HG03066 (cell line): ENCODE measurements around the gene VANGL1.

ENCODE experiments used
- ATAC-seq: cut with Tn5 transposase; IDR thresholded peaks from one replicate; pipeline ENCODE4 v1.9.1; 2021; ENCODE audit warnings: low read depth; ENCODE audit not compliant: unreplicated experiment

VANGL1 gene

DNA sequence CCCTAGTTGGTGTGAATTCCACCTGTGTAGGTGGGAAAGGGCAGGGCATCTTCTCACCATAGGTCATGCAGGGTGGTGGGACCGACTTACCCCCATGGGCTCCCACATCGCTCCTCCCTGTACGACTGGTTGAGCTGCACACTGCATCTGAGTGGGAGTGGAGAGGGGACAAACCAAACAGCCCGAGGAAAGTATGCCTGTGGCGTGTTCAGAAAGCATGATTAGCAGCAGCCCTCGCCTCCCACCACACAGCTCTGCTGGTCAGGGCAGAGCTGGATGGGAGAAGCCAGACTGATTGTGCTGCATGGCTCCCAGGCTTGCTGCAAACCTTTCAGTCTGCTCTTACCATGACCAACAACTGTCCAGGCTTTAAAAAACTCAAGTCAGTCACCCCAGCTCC, 24.4 kb downstream of the VANGL1 start:
- no peak for ATAC-seq

DNA sequence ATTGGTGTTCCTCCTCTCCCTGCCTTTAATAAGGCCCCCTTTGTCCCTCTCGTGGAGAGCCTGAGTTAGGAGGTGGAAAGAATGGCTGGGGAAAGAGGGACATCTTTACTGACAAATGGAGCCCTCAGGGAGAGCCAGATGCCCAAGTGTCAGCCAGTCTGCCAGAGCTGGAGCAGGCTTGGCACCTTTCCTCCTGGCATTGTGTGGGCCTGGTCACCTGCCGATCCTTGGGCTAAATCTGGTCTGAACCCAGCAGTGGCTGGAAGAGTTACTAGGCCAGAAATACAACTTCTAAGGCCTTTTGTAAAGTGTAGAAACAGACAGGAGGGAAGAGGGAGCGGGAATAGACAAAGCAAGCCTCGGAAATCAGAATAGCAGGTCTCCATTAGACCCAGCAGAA, 24.9 kb downstream of the VANGL1 start:
- ATAC-seq, result no peak

DNA sequence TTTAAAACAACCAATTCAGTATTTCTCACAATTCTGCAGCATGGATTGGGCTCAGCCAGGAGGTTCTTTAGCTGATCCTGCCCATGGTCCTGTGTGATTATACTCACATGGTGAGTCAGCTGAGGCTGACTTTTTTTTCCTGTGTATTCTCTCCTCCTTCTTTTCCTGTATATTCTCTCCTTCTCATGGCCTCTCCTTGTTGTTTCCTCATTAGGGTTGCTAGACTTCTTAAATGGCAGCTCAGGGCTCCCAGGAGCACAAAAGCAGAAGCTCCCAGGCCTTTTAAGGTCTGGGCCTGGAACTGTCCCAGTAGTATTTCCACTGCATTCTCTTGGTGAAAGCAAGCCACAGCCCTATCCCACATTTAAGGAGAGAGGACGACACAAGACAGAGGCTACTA, 26.8 kb downstream of the VANGL1 start:
- no peak for ATAC-seq

DNA sequence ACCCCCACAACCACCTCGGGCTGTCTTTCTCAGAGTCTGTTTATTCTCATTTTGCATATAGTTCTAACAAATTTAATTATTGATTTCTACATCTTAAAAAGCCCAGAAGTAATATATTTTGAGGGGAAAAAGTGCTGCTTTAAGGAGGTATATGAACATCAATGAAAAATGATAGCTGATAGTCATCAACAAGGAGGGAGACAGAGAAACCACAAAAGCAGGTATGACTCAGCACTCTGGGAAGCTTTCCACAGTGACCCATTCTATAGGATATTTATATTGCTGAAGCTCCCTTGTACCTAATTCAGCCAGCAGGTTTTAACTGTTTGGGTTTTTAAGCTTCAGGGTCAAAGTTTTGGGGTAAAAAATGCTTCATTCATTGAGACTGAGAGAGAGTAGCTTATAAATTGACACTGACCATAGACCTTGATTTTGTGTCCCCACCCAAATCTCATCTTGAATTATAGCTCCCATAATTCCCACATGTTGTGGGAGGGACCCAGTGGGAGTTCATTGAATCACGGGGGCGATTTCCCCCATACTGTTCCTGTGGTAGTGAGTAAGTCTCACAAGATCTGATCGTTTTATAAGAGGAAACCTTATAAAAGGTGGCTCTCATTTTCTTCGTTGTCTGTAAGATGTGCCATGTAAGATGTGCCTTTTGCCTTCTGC, 27.4 kb downstream of the VANGL1 start:
- ATAC-seq, result no peak

DNA sequence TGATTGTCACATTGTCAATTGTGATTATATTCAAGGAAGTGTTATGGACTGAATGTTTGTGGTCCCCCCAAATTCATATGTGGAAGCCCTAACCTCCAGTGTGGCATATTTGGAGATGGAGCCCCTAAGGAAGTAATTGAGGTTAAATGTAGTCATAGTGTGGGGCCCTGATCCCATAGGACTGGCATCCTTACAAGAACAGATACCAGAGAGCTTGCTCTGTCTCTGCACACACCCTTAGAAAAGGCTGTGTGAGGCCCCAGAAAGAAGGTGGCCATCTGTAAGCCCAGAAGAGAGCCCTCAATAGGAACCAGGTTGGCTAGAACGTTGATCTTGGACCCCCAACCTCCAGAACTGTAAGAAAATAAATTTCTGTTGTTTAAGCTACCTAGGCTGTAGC, 28.1 kb downstream of the VANGL1 start:
- ATAC-seq, result no peak

DNA sequence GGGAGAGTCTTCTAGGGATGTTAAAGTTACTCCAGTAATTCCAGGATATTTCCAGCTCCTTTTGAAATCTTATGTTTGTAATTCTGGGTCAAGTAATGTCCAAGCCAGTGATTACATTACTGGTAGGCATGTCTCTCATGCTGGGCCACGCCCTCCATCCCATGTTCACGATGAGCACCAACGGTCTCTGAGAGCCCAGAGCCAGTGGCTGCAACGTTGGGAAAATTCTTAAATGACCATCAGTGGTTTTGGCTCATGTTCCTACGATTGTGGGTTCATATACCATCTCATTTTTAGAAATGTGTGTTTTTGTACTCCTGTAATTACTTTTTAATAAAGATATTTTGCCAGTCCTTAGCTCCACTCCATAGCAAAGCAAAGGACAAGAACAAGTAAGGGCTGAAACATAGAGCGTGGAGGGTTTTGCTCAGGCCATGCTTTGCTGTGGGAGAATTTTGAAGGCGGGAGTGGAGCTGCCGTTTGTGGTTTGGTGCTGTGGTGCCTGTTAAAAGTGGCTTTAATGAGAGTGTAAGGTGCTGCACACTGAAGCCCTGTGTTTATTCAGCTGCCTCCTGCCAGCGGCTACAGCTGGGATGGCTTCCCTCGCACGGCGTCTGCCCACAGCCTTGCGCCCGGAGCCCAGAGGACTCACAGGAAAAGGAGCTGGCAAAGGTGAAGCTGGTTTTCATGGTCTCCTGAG, 28.9 kb downstream of the VANGL1 start:
- ATAC-seq, result no peak

DNA sequence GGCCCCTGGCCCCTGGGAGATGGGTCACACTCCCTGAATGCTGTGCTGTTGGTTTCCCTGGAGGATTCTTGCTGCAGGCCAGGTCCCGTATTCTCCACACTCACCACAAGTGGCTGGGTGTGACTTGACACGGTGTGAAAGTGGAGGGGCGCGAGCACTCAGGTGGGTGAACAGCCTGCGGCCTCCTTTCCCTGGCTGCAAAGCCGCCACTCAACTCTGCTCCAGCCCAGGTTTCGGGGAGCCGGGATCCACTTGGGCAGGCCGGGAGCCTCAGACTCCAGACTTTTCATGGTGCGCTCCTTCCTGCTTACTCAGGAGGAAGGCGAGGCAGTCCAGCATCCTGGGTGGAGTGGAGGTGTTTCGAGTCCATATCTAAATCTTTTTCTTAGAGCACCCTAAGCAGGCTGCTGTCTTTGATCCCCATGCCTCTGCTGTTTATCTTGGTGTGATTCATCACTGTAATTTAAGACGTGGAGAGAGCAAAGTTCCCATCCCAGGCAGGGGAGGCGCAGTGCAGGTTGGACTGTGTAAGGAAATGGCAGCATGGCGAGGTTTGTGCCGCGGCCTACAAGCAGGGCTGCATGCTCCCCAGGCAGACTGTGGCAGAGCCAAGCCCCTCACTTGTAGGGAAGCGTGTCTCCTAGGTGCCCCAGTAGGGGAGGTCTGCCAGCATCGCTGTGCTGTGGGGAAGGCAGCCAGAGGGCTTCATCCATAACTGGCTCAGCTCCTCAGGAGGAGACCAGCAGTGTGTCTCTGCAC, 29.6 kb downstream of the VANGL1 start:
- no peak for ATAC-seq

DNA sequence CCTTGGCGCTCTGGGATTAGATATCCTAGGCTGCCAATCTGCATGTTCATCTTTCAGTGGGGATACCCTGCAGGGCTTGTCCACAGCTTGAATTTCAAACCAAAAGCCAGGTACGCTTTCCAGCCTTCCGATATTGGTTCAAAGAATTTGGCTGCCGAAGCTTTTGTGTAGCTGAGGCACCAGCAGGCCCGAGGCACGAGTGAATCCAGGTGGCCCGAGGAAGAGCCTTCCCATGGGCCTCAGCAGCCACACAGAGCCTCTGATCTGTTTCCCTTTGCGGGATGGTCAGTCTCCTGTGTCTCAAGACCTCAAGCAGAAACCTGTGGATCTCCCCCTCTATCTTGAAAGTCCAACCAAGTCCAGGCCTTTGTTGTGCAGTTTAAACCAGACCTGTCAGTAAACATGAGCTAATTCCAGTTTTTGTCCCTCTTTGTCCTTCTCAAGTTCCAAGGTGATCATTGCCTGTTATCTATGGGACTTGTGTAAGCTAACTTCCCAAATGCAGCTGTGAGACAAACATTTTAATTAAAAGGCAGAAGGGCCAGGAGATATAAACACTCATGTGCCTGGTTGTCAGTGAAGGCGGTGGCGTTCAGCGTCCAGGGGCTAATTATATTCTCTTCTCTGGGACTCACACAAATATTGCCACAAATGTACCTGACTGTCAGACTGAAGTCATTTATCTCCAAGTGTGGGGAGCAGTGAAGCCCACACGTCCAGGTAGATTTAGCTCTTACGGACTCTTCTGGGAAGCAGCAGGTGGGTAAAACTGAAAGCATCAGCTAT, 30.6 kb downstream of the VANGL1 start:
- no peak for ATAC-seq

DNA sequence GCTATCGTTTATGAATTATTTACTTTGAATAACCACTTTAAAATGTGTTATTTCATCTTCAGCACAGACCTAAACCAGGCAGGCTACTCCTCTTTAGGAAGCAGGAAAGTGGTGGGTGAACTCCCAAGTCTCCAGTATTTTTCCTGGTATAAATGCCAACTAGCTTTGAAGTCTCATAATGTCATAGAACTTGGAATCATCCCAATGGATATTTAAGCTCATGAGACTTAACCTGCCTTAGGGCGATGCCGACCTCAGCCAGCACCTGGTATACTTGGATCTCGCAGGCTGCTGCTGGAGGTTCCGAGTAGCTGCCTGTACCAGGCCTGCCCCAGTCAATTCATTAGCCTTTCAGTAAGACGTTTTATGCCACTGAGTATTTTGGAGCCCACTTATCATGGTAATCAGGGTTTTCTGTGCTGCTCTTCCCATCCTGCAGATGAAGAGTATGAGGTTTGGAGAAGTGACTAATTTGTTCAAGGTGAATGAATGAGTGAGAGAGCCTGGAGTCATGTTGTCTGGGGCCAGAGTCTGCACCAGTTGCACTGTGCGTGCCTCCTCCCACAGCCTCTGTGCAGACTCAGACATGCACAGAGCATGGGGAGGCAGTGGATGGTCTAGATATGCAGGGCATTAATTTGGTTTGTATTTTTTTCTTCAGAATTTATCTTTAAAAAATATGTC, 34.9 kb downstream of the VANGL1 start:
- ATAC-seq, result no peak

DNA sequence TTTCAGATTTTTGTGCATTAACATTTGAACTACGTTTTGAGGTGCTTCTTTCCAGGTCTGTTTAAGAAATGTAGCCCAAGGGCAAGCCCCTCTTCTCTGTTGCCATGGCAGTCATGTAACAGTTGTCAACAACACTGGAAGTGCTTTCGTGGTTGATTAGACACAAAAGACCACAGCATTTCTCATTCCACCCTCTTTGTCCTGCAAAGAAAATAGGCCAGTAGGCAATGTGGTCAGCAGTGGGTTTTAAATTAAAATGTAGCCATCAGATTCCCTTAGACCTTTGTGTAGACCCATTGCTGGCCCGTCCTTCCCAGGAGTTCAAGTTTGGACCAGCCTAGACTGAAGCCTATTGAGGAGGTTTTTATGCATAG, 35.4 kb downstream of the VANGL1 start:
- ATAC-seq, result no peak

DNA sequence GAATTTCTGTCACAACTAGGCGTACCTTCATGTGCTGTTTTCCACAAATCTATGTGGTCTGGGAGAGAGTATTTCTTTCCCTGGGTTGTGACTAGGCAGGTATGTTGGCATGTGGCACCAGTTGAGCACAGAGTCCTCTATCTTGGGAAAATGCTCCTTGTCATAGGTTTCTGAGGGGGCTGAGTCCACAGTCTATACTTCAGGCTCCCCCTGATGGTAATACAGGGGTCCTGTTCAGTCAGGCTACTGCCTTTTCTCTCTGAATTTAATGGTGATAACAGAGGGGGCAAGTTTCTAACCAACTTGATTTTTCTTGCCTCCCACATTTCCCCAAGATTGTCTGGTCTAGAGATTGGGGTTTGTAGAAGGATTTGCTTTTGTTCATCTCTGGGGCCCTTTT, 35.8 kb downstream of the VANGL1 start:
- ATAC-seq, result no peak

DNA sequence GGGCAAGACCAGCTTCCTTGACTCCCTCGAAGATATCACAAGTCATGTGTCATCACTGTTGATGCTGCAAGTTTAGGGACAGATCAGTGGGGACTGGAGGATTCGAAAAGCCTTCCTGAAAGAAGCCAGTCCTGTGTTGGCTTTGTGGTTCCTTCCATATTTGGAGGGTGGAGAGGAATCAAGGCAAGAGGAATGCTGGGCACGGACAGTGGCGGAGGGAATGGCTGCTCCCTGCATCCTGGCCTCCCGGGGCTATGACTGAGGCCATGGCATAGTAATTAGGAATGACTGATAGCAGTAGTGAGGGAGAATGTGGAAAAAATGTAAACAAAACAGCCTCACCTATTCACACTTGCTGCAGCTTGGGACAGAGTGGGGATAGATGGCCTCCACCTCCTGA, 36.4 kb downstream of the VANGL1 start:
- ATAC-seq, result no peak

DNA sequence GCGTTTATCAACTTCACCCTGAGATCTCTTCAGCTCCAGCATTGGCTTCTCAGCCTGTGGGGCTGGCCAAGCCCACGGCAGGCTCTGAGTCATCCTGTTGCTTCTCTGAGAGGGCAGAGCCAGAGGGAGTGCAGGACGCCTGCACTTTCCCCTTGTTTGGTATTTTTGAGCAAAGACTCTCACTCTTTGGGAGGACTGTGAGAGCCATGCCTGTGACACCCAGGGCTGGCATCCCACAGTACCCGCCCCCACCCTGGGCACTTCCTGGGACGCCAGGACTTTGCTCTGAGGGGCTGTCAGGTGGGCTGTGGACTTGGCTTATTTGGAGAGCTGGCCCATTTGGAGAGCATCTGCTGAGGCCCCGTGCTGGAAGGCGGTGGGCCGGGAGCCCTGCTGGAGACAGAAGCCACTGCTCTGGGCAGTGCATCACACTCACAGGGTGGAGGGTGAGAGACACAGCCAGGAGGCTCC, 37.4 kb downstream of the VANGL1 start:
- no peak for ATAC-seq

DNA sequence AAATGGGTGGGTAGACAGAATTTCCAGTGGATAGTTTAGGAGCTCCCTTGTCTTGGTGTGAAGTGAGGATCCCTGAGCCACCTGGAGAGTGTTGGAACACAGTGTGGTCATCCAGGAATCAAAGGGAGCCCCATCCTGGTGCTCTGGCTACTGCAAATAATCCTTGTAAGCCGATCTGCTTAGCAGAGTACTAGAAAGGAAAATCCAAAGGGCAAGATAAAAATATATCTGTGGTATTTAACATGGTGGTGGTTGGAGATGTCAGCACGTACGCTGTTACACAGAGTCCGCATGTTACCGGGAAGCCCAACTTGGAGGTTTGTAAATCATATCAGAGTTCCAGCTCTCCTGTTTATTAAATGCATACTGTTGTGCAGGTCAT, 39.0 kb downstream of the VANGL1 start:
- no peak for ATAC-seq

DNA sequence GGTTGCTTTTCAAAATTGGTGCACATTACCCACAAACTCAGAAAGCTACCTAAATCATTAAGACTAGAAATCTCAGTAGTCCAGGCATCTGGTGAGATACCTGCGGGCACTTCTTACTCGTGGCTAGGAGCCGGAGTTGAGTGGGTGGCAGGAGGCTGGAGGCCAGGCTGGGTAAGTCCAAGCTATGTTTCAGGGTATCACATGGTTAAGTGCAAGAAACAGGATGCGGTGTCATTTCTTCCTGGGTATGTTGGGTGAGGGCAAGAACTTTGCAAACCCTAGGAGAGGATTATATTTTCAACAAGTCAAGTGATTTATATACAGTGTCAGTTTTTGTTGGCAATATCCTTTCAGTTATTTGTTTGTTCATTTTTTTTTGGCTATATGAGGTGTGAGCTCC, 41.0 kb downstream of the VANGL1 start:
- no peak for ATAC-seq

DNA sequence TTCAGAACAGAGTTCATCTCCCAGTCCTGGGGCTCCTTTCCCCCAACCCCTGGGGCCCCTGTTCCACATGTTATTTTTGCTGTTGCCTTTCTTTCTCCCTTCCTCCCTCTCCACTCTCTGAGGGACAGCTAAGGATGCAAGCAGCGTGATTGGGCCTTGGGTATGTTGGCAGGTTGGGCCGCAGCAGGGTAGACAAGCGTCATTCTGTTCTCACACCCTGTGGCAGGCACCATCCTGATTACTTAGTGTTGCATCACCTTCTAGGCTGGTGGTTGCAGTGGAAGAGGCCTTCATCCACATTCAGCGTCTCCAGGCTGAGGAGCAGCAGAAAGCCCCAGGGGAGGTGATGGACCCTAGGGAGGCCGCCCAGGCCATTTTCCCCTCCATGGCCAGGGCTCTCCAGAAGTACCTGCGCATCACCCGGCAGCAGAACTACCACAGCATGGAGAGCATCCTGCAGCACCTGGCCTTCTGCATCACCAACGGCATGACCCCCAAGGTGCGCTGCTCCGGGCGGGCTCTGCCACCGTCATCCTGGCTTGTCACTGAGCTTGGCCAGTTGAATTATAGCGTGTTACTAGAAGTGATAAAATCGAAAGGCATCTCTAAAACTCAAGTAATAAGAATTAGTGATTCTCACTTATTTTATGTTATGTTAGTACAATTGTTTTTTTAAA, 43.4 kb downstream of the VANGL1 start:
- ATAC-seq, result no peak

DNA sequence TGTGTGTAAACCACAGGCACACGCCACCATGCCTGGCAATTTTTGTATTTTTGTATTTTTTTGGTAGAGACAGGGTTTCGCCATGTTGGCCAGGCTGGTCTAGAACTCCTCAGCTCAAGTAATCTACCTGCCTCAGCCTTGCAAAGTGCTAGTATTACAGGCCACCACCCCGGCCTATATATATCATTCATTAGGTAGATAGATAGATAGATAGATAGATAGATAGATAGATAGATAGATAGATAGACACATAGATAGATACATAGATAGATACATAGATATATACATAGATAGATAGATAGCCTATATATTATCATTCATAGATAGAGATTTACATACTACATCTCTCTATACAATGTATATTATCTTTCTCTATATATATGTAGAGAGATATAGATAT, 46.0 kb downstream of the VANGL1 start:
- ATAC-seq, result no peak

DNA sequence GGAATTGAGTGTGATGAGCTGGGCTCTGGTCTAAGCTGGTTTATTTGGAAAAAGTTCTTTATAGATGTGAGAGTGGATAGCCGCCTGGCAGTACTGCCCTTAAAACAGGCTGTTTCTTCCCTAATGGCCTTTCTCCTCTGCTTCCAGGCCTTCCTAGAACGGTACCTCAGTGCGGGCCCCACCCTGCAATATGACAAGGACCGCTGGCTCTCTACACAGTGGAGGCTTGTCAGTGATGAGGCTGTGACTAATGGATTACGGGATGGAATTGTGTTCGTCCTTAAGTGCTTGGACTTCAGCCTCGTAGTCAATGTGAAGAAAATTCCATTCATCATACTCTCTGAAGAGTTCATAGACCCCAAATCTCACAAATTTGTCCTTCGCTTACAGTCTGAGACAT, 49.2 kb downstream of the VANGL1 start:
- no peak for ATAC-seq

DNA sequence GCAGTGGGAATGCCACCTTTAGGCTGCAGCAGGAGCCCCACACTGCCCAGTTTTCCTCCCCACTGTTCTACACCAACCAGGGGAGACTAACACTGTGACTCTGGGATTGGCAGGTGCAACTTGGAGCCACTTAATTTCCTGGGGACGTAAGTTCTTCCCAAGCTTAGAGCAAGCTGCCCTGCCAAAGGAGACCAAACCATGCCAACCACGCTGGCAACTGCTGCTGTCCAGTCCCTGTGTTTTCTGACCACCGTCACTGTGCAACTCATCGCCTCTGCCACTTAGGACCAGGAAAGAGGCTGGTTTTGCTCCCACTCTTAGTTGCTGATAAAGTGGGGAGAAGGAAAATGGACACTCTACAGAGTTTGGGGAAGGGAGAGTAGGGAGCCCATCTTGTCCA, 50.5 kb downstream of the VANGL1 start:
- no peak for ATAC-seq

DNA sequence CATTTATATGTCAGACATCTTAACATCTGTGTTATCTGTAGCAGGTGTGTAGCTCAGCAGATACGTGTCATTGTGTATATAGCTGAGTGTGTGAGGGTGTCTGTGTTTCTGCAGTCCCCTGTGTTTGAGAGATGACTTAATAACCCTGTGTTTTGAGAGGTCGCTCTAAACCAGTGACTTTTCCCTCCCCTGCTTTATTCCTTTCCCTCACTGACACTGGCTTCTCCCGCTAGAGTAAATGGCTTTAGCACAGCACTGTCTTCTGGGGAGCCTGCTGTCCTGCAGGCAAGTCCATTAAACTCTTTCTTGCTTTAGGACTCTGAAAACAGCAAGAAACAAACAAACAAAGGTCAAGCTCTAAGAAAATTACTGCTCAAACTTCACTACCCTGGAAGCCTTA, 53.0 kb downstream of the VANGL1 start:
- no peak for ATAC-seq
